Ectodermal cell (in vitro differentiated cells): ENCODE results near the gene CIB4.
"Not testable (repeated sequence)": the region's sequence is repeated elsewhere in the genome, so short reads cannot be mapped to it uniquely, and the experiment has no call there.

Source experiments
- H3K27ac ChIP-seq: 2 replicates; pipeline ENCODE4 v1.7.0; 2013; ENCODE audit warnings: mild to moderate bottlenecking, low read depth, low read length; ENCODE audit not compliant: insufficient read depth, poor library complexity, severe bottlenecking
- H3K27me3 ChIP-seq: 2 replicates; pipeline ENCODE4 v1.7.0; 2013; ENCODE audit warnings: mild to moderate bottlenecking, low read length; ENCODE audit not compliant: insufficient read depth, control insufficient read depth, poor library complexity, severe bottlenecking
- H3K36me3 ChIP-seq: one replicate; pipeline ENCODE4 v1.7.0; 2013; ENCODE audit warnings: low read length; ENCODE audit not compliant: control insufficient read depth, insufficient read depth
- H3K4me1 ChIP-seq: one replicate; pipeline ENCODE4 v1.7.0; 2013; ENCODE audit warnings: low read length; ENCODE audit not compliant: control insufficient read depth, insufficient read depth
- H3K4me3 ChIP-seq: 2 replicates; pipeline ENCODE4 v1.7.0; 2013; ENCODE audit warnings: low read depth, low read length, control low read depth; ENCODE audit not compliant: insufficient read depth
- H3K9me3 ChIP-seq: 2 replicates; pipeline ENCODE4 v1.7.0; 2013; ENCODE audit warnings: mild to moderate bottlenecking, low read length, moderate library complexity; ENCODE audit not compliant: control insufficient read depth
- WGBS, 2 experiments: methylation state at CpG; one replicate each; pipeline ENCODE4 v1.1.7; 2013; ENCODE audit warnings: missing lambda C conversion rate in 2 of 2; 5-methylcytosine and 5-hydroxymethylcytosine counted together

CIB4 gene

DNA sequence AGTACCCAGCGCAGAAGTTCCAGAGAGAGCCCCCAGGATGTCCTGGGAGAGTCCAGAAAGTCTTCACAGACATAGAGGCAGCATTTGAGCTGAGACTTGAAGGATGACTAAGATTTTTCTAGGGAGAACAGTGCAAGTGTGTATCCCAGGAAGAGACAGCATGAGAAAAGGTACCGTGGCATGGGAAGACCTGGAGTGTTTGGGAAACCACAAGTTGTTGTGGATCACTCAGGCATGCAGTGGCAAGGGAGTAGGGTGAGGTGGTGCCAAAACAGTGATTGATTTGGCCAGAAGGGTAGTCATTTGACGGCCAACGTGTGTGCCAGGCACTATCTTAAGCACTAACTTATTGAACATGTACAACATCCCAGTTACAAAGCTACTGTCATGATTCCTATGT lies 26.9 kb upstream of the CIB4 start:
- H3K27me3 ChIP-seq, result no peaks in the 10 kb centered on the region
- 96 to 98% methylated on average over 4 of the region's 4 CpGs for WGBS, 2 experiments
- H3K9me3 ChIP-seq, result no peaks in the 10 kb centered on the region
- H3K4me3 ChIP-seq, result no peak overlapping the region
- H3K4me1 ChIP-seq, result peaks cover 3% of the 10 kb centered on the region
- H3K36me3 ChIP-seq, result no peaks in the 10 kb centered on the region
- H3K27ac ChIP-seq, result no peak overlapping the region

DNA sequence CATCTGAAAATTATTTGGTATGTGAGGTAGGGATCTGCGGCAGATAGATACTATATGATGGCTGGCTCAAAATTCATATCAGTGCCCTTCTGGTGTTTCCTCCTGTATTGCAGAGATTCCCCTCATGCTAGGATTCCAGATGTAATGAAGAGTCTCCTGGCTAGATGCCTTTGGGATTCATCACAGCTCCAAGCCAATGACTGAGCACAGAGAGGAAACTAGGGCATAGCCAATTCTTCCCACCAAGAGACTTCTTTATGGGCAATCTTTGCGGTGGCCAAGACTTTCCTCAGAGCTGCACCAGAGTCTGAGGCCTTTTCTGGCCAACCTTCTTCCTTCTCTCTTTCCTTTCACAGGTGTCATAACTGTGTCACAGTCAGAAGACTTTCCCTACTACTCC lies 25.5 kb upstream of the CIB4 start:
- Histone ChIP-seq H3K36me3 (no peaks in the 10 kb centered on the region), H3K4me3 (no peak overlapping the region), H3K27ac (no peak overlapping the region), H3K27me3 (no peaks in the 10 kb centered on the region), H3K9me3 (no peaks in the 10 kb centered on the region), H3K4me1 (no peaks in the 10 kb centered on the region)
- WGBS, 2 experiments, result 67 to 68% methylated on average over 2 of the region's 2 CpGs

DNA sequence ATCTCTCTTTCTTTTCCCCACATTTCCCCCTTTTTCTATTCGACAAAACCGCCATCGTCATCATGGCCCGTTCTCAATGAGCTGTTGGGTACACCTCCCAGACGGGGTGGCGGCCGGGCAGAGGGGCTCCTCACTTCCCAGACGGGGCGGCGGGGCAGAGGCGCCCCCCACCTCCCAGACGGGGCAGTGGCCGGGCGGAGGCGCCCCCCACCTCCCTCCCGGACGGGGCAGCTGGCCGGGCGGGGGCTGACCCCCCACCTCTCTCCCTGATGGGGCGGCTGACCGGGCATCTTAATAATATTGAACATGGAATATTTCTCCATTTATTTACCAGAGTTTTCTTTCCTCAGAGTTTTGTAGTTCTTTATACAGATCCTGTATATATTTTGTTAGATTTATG lies 24.1 kb upstream of the CIB4 start:
- not testable (repeated sequence) for H3K4me3 ChIP-seq, H3K27ac ChIP-seq, H3K9me3 ChIP-seq, H3K27me3 ChIP-seq, H3K36me3 ChIP-seq, H3K4me1 ChIP-seq
- 95% methylated on average over 14 to 20 of the region's 21 CpGs for WGBS, 2 experiments

DNA sequence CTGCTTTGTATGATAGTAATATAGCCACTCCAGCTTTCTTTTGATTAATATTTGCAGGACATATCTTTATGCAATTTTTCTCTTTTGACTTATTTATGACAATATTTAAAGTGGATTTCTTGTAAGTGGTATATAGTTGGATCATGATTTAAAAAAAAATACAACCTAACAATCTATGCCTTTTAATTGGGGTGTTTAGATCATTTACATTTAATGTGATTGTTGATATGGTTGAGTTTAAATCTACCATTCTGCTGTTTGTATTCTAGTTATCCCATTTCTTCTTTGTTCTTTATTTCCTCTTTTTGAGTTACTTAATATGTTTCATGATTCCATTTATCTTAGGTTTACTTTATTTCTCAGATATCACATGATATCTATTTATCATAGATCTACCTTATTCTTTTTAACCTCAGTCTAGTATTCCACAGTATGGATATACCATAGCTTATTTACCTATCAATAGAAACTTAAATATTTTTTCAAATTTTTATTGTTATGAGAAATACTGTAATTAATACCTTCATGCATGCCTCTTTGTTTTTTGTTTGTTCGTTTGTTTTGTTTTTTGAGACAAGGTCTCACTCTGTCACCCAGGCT lies 19.3 kb upstream of the CIB4 start:
- H3K4me3 ChIP-seq, result no peak overlapping the region
- 92 to 100% methylated on average over 1 of the region's 1 CpG for WGBS, 2 experiments
- H3K27ac ChIP-seq, result no peak overlapping the region
- no peaks in the 10 kb centered on the region for H3K4me1 ChIP-seq
- H3K36me3 ChIP-seq, result no peaks in the 10 kb centered on the region
- H3K9me3 ChIP-seq, result no peaks in the 10 kb centered on the region
- no peaks in the 10 kb centered on the region for H3K27me3 ChIP-seq

DNA sequence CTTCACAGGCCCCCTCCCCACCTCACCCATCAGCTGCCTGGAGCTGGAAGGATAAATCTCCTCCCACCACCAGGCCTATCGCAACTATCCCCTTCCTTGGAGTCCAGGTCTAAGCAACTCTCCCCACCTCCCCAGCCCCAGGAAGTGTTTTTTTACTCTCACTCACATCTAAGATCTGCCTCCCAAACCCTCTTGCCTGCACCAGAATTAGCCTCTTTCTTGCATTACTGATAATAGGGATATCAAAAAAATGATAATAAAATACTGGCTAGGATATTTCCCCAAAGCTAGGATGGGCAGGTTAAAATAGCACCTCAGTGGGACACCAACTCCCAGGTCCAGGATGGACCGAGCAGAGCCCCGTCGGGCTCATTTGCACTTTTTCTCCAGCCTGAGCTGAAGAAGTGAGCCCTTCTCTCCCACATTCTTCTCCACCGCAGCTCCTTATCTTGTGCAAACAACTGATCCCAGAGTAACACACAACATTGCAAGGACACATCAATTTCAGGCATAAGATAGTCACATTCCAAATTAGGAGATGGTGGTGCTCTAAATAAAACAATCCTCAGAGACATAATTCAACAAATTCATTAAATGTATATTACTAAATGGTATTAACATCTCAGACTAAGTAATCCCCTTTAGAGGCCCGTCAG lies 17.7 kb upstream of the CIB4 start:
- H3K9me3 ChIP-seq, result no peaks in the 10 kb centered on the region
- no peaks in the 10 kb centered on the region for H3K27me3 ChIP-seq
- H3K4me1 ChIP-seq, result no peaks in the 10 kb centered on the region
- no peak overlapping the region for H3K4me3 ChIP-seq
- WGBS, 2 experiments, result 90 to 91% methylated on average over 6 of the region's 6 CpGs
- H3K27ac ChIP-seq, result no peak overlapping the region
- no peaks in the 10 kb centered on the region for H3K36me3 ChIP-seq

DNA sequence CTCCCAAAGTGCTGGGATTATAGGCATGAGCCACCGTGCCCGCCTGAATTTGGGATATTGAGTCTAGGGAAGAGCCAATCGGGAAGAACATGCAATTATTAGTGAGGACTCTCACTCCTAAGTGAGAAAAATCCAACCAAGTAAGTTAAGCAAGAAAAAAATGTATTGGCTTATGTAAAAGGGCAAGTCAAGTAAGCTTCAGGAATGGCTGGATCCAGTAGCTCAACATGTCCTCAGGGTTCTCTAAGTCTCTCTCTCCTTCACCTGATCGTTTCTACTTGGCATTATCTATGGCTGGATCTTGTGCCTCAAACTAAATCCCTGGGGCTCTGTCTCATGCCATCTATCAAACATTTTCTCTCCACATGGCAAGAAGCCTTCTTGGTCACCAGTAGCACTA lies 16.1 kb upstream of the CIB4 start:
- no peak overlapping the region for H3K4me3 ChIP-seq
- H3K4me1 ChIP-seq, result no peaks in the 10 kb centered on the region
- no peak overlapping the region for H3K27ac ChIP-seq
- H3K9me3 ChIP-seq, result no peaks in the 10 kb centered on the region
- no peaks in the 10 kb centered on the region for H3K36me3 ChIP-seq
- H3K27me3 ChIP-seq, result no peaks in the 10 kb centered on the region
- WGBS, 2 experiments, result 81 to 86% methylated on average over 4 of the region's 4 CpGs

DNA sequence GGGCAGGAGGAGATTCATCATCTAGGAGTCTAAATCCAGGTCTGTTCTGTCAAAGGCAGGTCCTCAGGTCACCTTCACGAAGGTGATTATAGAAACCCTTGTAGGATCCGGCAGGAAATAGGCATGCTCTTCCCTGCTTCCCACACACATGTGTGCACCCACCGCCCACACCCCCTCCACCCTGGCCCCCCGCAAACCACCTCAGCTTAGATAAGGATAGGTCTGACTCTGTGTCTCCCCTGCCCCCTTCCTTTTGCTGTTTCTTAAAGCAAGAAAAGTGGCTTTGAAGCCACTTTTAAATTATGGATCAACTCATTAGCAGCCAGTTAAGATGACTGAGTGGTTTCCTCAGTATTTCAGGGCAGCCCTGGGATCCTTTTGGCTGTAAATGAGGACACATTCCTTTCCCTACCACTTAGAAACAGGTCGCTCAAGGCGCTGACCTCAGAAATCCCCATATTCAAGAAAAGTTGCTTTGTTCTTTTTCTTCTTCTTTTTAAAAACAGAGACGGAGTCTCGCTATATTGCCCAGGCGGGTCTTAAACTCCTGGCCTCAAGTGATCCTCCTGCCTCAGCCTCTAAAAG lies 14.5 kb upstream of the CIB4 start:
- WGBS, 2 experiments, result 71 to 77% methylated on average over 7 to 9 of the region's 9 CpGs

DNA sequence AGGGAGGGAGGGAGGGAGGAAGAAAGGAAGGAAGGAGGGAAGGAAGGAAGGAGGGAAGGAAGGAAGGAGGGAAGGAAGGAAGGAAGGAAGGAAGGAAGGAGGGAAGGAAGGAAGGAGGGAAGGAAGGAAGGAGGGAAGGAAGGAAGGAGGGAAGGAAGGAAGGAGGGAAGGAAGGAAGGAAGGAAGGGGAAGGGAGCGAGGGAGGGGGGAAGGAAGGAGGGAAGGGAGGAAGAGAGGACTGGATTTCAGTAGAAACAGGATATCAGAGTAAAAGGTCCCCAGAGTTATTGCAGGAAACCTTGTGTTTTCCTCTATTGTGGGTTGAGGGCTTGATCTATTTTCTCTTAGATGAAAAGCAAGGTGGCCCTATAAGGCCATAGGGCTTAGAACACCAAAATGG lies 14.0 kb upstream of the CIB4 start:
- not testable (repeated sequence) for H3K27ac ChIP-seq, H3K4me1 ChIP-seq
- 80 to 94% methylated on average over 1 of the region's 1 CpG for WGBS, 2 experiments

More for the DNA sequence above, 14.5 kb upstream of the CIB4 start:
- Histone ChIP-seq H3K4me1 (no peaks in the 10 kb centered on the region), H3K4me3 (no peak overlapping the region), H3K9me3 (no peaks in the 10 kb centered on the region), H3K27me3 (no peaks in the 10 kb centered on the region), H3K27ac (no peak overlapping the region), H3K36me3 (no peaks in the 10 kb centered on the region)

DNA sequence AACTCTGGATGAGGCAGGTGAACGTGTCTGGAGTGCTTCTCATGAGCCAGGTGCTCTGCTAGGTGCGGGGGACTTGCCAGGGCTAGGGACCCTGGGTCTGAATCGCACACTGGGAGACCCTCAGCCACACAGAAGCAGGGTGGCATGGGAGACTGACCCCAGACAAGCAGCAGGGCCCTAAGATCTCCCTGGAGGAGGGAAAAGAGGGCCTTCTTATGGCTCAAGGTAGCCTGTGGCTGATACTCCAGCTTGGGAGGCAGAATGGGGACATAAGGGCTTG lies 12.8 kb upstream of the CIB4 start:
- Histone ChIP-seq H3K4me1 (no peaks in the 10 kb centered on the region), H3K4me3 (no peak overlapping the region), H3K9me3 (no peaks in the 10 kb centered on the region), H3K27me3 (no peaks in the 10 kb centered on the region), H3K36me3 (no peaks in the 10 kb centered on the region), H3K27ac (no peak overlapping the region)
- WGBS, 2 experiments, result 88 to 93% methylated on average over 3 of the region's 3 CpGs

More for the DNA sequence above, 14.0 kb upstream of the CIB4 start:
- not testable (repeated sequence) for H3K27me3 ChIP-seq, H3K9me3 ChIP-seq, H3K36me3 ChIP-seq, H3K4me3 ChIP-seq

DNA sequence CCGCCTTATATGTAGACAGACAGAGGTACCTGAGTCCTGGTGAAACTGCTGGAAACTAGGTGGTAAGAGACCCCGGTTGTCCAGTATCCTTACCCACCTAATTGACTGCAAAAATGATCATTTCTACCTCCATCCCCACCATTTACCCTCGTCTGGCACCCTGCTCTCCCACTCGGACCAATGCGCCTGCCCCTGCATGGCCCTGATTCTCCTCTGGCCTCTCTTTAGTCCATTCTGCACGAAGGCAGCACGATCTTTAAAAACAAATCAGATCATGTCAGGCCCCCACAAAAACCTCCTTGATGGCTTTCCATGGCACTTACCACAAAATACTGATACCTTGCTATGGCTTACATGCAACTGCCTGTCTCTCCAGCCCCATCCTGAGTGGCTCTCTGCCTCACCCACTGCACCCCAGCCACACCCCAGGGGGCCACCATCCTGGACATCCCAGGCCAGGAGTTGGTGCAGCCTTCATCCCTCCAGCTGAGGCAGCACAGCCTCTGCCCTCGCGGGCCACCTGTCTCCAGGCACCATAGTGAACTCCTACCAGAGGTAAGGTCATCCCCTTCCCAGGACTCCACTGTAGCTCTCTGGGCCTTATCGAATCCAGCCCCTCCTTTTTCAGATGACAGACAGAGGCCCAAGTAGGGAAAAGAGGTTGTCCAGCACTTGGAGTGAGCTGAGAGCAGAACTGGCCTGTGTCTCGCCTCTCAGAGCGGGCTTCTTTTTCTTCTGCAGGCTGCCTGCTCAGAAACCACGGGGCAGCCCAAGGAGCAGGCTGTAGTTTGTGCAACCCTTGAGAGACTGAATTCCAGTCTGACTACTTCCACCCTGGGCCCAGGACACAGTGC lies 12.3 kb upstream of the CIB4 start:
- Histone ChIP-seq H3K36me3 (no peaks in the 10 kb centered on the region), H3K9me3 (no peaks in the 10 kb centered on the region), H3K27me3 (no peaks in the 10 kb centered on the region), H3K4me1 (no peaks in the 10 kb centered on the region), H3K27ac (no peak overlapping the region), H3K4me3 (no peak overlapping the region)
- 91 to 92% methylated on average over 13 of the region's 13 CpGs for WGBS, 2 experiments
